ENCODE measurements around the gene TYSND1.

GRCh38 chr10:70125918-70126552 is 20.5 kb downstream of the TYSND1 start:
- TF ChIP-seq, protein P1, sequence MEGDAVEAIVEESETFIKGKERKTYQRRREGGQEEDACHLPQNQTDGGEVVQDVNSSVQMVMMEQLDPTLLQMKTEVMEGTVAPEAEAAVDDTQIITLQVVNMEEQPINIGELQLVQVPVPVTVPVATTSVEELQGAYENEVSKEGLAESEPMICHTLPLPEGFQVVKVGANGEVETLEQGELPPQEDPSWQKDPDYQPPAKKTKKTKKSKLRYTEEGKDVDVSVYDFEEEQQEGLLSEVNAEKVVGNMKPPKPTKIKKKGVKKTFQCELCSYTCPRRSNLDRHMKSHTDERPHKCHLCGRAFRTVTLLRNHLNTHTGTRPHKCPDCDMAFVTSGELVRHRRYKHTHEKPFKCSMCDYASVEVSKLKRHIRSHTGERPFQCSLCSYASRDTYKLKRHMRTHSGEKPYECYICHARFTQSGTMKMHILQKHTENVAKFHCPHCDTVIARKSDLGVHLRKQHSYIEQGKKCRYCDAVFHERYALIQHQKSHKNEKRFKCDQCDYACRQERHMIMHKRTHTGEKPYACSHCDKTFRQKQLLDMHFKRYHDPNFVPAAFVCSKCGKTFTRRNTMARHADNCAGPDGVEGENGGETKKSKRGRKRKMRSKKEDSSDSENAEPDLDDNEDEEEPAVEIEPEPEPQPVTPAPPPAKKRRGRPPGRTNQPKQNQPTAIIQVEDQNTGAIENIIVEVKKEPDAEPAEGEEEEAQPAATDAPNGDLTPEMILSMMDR (IDR thresholded peaks at IDR 0.05; ENCODE audit: low read depth, low read length, poor library complexity, severe bottlenecking): no peak
- no peak for TF ChIP-seq EZH2phosphoT487 (IDR thresholded peaks at IDR 0.05; ENCODE audit: borderline replicate concordance, low read length)

Measured in DOHH2 (cell line).